Measurements from ENCODE around the gene AGTR2.
"Not testable (repeated sequence)": the region's sequence is repeated elsewhere in the genome, so short reads cannot be mapped to it uniquely, and the experiment has no call there.

AGTR2 gene, protein sequence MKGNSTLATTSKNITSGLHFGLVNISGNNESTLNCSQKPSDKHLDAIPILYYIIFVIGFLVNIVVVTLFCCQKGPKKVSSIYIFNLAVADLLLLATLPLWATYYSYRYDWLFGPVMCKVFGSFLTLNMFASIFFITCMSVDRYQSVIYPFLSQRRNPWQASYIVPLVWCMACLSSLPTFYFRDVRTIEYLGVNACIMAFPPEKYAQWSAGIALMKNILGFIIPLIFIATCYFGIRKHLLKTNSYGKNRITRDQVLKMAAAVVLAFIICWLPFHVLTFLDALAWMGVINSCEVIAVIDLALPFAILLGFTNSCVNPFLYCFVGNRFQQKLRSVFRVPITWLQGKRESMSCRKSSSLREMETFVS

DNA sequence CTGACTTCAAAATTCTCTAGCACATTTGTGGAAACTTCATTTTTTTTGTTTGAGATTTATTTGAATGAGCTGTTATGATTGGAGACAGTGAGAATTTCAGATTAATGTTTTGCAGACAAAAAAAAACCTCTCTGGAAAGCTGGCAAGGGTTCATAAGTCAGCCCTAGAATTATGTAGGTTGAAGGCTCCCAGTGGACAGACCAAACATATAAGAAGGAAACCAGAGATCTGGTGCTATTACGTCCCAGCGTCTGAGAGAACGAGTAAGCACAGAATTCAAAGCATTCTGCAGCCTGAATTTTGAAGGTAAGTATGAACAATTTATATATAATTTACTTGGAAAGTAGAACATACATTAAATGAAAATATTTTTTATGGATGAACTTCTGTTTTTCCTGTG is at the start of gene AGTR2:
TSS of gene AGTR2 (plus strand) at position 234 of the 400 bp plus-strand sequence. CDS start 1,537 bp downstream, outside the sequence.
- no peak for DNase-seq (ENCODE audit: low read depth)

DNA sequence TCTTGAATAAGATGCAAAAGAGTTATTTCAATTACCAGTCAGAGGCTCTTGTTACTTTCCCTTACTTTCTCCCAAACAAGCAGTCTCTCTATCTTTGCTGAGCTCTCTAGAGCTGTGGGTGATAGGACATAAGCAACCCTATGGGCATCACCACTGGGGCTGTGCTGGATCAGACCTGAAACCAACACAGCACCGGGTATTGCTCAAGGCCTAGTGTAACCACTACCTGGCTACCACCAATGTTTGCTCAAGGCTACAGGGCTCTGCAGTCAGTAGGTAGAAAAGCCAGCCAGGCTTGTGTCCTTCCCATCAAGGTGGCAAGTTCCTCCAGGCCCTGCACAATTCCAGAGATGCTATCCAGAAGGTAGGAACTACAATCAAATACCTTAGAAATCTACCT is 35.3 kb upstream of the AGTR2 start:
- no peak for DNase-seq (ENCODE audit: low read depth)

DNA sequence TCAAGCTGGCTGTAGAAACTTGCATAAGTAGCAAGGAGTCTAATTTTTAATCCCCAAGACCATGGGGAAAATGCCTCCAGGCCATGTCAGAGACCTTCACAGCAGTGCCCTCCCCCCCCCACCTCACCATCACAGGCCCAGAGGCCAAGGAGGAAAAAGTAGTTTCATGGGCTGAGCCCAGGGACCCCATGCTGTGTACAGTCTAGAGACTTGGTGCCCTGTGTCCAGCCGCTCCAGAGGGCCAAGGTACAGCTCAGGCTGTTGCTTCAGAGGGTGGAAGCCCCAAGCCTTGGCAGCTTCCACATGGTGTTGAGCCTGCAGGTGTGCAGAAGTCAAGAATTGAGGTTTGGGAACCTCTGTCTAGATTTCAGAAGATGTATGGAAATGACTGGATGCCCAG is 29.3 kb upstream of the AGTR2 start:
- DNase-seq (ENCODE audit: low read depth): not testable (repeated sequence)

DNA sequence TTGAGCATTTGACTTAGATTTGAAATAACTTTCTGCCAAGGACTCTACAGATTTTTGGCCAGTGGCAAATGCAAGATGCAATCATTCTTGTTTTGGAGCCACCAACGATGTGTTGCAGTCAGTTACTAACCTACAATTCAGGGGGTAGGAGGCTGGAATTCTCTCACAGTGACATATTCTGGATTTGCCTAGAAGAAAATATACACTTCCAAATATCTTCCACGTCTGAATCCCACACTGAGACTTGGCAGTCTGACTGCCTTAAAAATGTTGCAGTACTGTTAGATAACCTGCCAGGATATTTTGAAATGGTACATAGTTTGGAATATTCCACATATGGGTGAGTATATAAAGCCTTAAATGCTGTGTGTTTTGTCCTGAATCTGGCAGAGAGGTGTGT is 27.6 kb upstream of the AGTR2 start:
- DNase-seq (ENCODE audit: low read depth): no peak

DNA sequence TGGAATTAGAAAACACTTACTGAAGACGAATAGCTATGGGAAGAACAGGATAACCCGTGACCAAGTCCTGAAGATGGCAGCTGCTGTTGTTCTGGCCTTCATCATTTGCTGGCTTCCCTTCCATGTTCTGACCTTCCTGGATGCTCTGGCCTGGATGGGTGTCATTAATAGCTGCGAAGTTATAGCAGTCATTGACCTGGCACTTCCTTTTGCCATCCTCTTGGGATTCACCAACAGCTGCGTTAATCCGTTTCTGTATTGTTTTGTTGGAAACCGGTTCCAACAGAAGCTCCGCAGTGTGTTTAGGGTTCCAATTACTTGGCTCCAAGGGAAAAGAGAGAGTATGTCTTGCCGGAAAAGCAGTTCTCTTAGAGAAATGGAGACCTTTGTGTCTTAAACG is 2.4 kb downstream of the AGTR2 start:
- no peak for DNase-seq (ENCODE audit: low read depth)

DNA sequence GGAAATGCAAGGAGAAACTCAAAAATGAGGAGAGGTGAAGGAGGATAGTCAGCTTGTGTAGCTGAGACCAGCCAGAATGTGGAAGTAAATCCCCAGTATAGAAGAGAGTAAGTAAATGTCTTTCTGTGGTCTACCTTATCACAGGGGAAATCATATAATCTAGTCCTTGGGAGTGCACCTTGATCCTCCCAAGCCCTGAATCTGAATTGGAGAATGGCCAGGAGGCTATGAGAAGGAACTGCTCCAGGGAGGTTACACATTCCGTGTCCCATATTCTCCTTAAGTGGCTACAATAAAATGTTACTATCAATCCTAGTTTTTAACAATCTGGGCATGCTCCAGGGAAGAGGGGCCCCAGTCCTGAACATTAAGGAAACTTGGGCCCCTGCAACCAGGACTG is 10.8 kb downstream of the AGTR2 start:
- no peak for DNase-seq (ENCODE audit: low read depth)

DNA sequence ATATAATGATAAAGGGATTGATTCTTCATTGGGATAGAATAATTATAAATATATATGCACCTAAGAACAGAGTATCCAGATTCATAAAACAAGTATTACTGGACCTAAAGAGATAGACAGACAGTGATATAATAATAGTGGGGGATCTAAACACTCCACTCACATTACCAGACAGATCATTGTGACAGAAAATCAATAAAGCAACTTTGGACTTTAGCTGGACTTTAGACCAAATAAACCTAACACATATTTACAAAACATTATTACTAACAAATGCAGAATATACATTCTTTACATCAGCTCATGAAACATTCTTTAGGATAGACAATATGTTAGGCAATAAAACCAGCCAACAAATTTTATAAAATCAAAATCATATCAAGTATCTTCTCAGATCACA is 14.6 kb downstream of the AGTR2 start:
- no peak for DNase-seq (ENCODE audit: low read depth)

DNA sequence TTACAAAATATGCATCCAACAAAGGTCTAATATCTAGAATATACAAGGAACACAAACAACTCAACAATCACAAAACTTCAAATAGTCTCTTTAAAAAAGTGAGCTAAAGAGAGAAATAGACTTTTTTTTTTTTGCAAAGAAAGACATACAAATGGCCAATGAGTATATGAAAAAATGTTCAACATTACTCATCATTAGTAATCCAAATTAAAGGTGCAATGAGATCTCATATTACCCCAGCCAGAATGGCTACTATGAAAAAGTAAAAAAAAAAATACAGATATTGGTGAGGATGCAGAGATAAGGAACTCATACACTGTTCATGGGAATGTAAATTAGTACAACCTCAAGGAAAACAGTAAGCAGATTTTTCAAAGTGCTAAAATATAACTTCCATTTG is 24.1 kb downstream of the AGTR2 start:
- no peak for DNase-seq (ENCODE audit: low read depth)

DNA sequence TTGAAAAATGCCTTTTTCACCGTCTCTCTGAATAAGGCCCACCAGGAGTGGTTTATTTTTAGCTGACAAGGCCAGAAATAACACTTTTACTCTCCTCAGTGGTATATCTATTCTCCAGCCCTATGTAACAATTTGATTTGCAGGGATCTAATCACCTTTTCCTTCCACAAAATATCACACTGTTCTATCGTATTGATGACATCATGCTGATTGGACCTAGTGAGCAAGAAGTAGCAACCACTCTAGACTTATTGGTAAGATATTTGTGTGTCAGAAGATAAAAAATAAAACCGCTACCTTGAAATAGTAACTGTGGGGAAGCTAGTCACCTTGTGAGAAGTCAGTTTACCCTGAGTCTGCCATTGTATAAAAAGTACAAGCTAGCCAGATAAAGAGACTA is 27.7 kb downstream of the AGTR2 start:
- DNase-seq (ENCODE audit: low read depth): no peak

DNA sequence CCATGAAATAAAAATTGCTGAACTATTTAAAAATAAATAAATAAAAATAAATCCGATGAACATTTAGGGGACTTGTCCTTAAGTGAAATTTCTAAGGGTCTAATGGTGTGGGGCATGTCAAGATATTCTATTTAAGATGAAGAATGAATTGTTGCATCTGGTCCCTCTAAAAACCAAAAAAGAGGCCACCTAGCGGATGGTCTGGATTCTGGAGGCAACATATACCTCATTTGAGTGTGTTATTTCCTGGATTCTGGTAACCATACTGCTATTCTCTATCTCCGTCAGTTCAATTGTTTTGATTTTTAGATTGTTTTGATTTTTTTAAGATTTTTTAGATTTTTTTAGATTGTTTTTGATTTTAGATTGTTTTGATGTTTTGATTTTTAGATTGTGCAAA is 28.3 kb downstream of the AGTR2 start:
- DNase-seq (ENCODE audit: low read depth): no peak

DNA sequence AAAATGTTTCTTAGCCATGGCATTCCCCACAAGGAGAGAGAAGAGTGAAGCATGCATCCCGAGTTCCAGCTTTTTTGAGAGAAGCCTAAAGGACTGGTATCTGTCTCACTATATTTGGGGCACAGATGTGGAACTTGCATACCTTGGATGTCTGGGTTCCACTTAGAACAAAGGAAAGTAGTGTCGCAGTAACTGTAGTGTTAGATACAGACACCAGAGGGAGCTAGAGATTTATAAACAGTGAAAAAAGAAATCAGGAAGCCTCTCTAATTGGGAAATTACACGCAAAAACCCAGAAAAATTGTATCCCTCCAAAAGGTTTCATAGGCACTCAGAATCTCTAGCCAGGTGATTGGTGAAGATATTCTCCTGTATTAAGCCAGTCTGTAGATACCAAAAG is 34.4 kb downstream of the AGTR2 start:
- no peak for DNase-seq (ENCODE audit: low read depth)

DNA sequence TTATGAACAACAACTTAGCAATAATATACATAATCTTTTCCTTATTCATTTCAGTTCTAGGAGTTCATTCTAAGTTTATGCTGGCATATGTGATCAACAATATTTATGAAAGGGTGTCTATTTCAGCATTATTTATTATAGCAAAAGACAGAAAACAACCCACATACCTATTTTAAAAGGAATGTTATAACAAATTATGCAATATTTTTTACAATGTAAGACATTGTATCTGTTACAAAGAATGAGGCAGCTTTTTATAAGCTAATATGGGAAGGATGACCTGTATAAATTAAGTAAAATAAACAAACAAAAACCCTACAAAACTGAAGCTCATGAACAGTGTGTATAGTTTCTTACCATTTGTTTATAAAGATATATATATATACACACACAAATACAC is 42.7 kb downstream of the AGTR2 start:
- no peak for DNase-seq (ENCODE audit: low read depth)

DNA sequence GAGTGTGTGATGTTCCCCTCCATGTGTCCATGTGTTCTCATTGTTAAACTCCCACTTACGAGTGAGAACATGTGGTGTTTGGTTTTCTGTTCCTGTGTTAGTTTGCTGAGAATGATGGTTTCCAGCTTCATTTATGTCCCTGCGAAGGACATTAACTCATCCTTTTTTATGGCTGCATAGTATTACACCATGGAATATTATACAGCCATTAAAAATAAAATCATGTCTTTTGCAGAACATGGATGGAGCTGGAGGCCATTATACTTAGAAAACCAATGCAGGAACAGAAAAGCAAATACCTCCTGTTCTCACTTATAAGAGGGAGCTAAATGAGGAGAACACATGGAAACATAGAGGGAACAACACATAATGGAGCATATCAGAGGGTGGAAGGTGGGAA is 46.5 kb downstream of the AGTR2 start:
- DNase-seq (ENCODE audit: low read depth): not testable (repeated sequence)

Measured in non-pigmented ciliary epithelial cell (primary cell).